LNCaP clone FGC (cell line): Measurements from ENCODE around the gene BET1L.

ENCODE experiments used
- DNase-seq: peaks from one replicate; pipeline ENCODE4 v3.0.0-alpha.2; 2011; ENCODE audit warnings: low read depth
- H3K4me3 ChIP-seq: 2 replicates; pipeline ENCODE4 v1.5.1; 2011; ENCODE audit warnings: mild to moderate bottlenecking, low read depth, low read length, control low read depth
- CTCF ChIP-seq: IDR thresholded peaks from 2 replicates; pipeline ENCODE4 v1.5.1; 2012; ENCODE audit warnings: mild to moderate bottlenecking; ENCODE audit not compliant: control insufficient read depth, insufficient read depth; ENCODE audit errors: extremely low read depth

BET1L gene

GRCh38 chr11:207208-207862 lies at the start of gene BET1L, which contains the start of gene RIC8A:
BET1L (minus strand) TSS chr11:207399; CDS start chr11:207321, 78 bp downstream.
RIC8A (plus strand) TSS chr11:207708; CDS start chr11:208855, 1,147 bp downstream.
- no peak for TF ChIP-seq CTCF
- DNase-seq, result peak; percentile 94
- H3K4me3 ChIP-seq, result peak within 1 kb of the TSS; percentile 88

GRCh38 chr11:255816-256215 lies 48.6 kb upstream of the BET1L start:
- TF ChIP-seq CTCF, result no peak
- no peak for DNase-seq
- H3K4me3 ChIP-seq, result no peak overlapping the region

- no peak for DNase-seq
- no peak overlapping the region for H3K4me3 ChIP-seq
- TF ChIP-seq CTCF, result no peak
Measured at GRCh38 chr11:255176-255575, 48.0 kb upstream of the BET1L start.

GRCh38 chr11:253886-254270 lies 46.7 kb upstream of the BET1L start:
- no peak for TF ChIP-seq CTCF

GRCh38 chr11:253160-253885 lies 46.1 kb upstream of the BET1L start:
- DNase-seq, result no peak
- TF ChIP-seq CTCF, result no peak
- H3K4me3 ChIP-seq, result no peak overlapping the region

More at GRCh38 chr11:253886-254270, 46.7 kb upstream of the BET1L start:
- no peak for DNase-seq
- no peak overlapping the region for H3K4me3 ChIP-seq

GRCh38 chr11:252666-253065 lies 45.5 kb upstream of the BET1L start:
- no peak for DNase-seq
- no peak overlapping the region for H3K4me3 ChIP-seq
- TF ChIP-seq CTCF, result no peak
